Measurements from ENCODE around the gene TNFRSF1B.
A peak's percentile ranks its signal among the peaks of the same experiment; 100 is the strongest.
"Not testable (repeated sequence)": the region's sequence is repeated elsewhere in the genome, so short reads cannot be mapped to it uniquely, and the experiment has no call there.

Gene TNFRSF1B

DNA sequence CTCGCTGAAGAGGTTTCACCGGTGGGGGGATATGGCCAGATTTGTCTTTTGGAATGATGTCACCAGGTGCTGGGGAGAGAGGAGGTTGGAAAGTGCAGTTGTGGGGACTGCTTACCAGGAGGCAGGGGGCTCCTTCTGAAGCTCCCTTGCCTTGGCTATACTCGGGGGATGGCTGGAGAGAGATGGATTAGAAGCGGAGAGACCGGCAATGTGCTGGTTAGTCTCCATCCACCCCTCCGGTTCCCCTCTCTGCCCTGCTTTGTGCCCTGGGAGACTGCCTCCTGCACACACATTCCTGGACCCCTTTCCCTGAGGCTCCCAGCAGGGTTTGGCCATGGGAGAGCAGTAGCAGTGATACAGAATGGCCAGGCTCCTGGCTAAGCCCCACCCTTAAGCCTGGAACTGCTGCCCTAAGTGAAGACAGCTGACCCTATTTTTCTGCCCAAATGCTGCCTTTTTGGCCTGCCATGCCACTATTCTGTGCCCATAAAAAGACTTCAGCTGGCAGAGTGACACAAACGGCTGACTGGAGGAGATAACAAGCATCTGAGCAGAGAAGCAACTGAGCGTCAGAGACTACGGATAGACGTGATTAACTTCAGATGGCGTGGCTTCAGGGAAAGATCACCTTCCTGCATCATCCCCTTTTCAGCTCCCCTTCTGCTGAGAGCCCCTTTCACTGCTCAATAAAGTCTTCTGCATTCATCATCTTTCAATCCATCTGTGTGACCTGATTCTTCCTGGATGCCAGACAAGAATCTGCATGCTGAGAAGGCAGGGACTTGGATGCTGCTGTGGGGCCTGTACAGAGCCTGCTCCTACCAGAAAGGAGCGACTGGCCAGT, 48.5 kb downstream of the TNFRSF1B start:
- no peak overlapping the region for H3K4me3 ChIP-seq (ENCODE audit: low read depth, low read length)

DNA sequence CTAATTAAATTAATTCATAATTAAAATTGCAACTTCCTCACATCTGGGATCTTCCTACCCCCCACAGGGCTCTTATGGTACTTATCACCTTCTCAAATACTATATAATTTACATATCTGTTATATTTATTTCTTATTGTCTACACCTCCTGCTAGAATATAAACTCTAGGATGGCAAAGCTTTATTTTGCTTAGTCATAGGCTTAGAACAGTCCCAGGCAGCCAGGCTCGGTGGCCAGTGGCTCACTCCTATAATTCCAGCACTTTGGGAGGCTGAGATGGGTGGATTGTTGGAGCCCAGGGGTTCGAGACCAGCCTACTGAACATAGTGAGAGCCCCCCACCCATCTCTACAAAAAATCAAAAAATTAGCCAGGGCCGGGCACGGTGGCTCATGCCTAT, 53.0 kb downstream of the TNFRSF1B start:
- H3K4me3 ChIP-seq (ENCODE audit: low read depth, low read length) = no peak overlapping the region

GRCh38 chr1:12220890-12221289, 54.1 kb downstream of the TNFRSF1B start:
- H3K4me3 ChIP-seq (ENCODE audit: low read depth, low read length) = no peak overlapping the region

GRCh38 chr1:12222700-12223099, 55.9 kb downstream of the TNFRSF1B start:
- not testable (repeated sequence) for H3K4me3 ChIP-seq (ENCODE audit: low read depth, low read length)

- H3K4me3 ChIP-seq (ENCODE audit: low read depth, low read length) = not testable (repeated sequence)
These were observed 57.3 kb downstream of the TNFRSF1B start for GRCh38 chr1:12224092-12224491.

DNA sequence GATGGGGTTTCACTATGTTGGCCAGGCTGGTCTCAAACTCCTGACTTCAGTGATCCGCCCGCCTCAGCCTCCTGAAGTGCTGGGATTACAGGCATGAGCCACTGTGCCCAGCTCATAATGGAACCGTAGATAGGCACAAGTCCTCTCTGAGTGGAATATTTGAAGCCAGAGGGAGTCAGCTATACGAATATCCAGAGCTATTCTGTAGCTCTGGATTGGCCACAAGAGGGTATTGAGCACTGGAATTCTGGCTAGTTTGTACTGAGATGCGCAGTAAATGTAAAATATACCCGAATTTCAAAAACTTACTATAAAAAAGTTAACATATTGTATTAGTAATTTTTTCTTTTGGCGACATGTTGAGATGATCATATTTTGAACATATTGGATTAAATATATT, 62.2 kb downstream of the TNFRSF1B start:
- H3K4me3 ChIP-seq (ENCODE audit: low read depth, low read length) = no peak overlapping the region

- no peak overlapping the region for H3K4me3 ChIP-seq (ENCODE audit: low read depth, low read length)
These were observed 62.6 kb downstream of the TNFRSF1B start for GRCh38 chr1:12229386-12229834.

- peak within 1 kb of the TSS; percentile 81 for H3K4me3 ChIP-seq (ENCODE audit: low read depth, low read length)
These were observed 63.2 kb downstream of the TNFRSF1B start, which contains the start of gene VPS13D for GRCh38 chr1:12229835-12230548. VPS13D (plus strand) TSS chr1:12230030; CDS start chr1:12234267, 4,237 bp downstream.

DNA sequence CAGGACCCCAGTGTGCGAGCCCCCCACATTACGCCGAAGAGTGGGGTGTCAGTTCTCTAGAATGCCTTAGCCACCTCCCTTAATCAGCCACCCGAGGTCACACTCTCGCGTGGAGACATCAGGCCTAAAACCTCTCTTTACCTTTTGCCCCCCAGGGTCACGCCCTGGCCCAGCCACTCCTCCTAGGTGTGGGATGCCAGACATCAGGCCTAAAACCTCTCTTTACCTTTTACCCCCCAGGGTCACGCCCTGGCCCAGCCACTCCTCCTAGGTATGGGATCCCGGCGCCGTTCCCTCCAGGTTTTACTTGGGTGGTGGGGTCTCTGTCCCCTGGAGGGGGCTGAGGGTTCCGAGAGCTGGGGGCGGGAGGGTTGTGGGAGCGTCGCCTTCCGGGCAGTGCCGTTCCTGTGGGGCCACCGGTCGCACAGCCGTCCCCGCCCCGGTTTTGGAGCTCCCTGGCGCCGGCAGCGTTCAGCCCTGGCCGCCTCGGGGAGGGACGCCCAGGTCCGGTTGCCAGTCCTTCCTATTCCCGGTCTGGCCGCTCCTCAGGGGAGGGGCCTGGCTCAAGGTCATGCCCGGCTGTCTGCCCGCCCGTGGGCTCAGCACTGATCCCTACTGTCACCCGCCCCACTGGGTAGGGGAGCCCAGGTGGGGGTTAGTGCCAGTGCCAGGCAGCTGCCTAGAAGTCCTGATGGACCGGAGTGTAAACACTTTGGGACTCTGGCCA, 63.9 kb downstream of the TNFRSF1B start:
- H3K4me3 ChIP-seq (ENCODE audit: low read depth, low read length) = peak overlapping the region; percentile 81

DNA sequence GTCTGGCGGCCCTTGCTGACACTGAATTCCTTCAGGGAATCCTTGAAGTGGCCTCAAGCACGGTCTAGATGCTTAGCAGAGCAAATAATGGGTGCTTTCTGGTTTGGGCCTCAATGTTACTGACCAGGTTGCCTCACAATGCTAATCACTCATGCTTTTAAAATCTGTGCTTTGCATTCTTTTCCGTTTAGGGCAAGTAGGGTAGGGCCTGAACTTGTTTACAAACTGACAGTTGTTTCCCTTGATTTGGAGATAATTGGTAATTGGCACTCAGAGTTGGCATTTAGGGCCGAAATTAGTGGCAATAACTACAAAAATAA, 64.4 kb downstream of the TNFRSF1B start:
- H3K4me3 ChIP-seq (ENCODE audit: low read depth, low read length) = no peak overlapping the region

DNA sequence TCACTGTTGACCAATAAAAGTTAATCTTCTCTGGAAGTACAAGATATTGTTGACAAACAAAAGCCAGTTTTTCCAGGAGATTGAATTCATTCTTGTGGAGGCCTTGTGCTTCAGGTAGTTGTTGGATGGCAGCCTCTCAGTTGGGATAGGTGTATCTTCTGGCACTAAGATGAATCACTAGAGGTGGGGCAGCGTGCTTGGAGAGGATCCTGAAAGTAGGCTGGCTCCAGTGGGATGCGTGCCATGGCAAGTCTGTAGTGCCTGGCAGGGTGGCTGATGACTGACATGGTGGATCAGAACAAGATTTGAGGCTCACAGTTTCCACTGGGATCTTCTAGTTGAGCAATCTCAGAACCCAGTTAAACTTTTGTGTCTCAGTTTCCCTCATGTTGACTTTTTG, 65.4 kb downstream of the TNFRSF1B start:
- no peak overlapping the region for H3K4me3 ChIP-seq (ENCODE audit: low read depth, low read length)

DNA sequence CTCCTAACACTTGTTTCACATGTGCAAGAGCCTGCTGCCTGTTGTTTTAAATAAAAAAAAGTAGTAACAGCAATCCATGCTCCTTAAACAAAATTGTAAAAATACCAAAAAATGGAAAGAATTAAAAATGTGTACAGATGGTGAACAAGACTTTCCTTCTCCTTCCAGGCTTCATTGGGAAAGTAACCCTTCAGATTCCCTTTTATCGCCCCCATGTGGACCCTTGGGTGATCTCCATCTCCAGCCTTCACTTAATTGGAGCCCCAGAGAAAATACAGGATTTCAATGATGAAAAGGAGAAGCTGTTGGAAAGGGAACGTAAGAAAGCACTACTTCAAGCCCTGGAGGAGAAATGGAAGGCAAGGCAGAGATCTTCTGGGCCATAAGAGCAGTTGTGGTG, 77.3 kb downstream of the TNFRSF1B start:
- no peak overlapping the region for H3K4me3 ChIP-seq (ENCODE audit: low read depth, low read length)

DNA sequence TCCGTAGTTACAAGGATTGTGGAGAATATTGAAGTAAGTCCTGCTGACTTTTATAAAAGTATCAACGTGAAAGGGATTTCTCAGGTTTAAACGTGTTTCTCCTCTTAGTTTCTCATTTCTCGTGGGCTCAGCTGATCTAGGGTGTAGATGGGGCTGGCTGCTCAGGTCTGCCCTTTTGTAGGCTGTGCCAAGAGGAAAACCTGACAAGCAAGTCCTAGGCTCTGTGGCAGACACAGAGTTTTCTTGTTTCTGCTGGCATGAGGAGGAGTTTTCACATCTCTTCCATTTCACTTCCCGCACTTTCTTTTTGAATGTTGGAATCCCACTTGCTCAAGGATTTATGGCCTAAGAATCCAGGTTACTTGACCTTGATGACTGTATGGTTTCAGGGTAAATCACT, 77.8 kb downstream of the TNFRSF1B start:
- no peak overlapping the region for H3K4me3 ChIP-seq (ENCODE audit: low read depth, low read length)

GRCh38 chr1:12245116-12245515, 78.3 kb downstream of the TNFRSF1B start:
- no peak overlapping the region for H3K4me3 ChIP-seq (ENCODE audit: low read depth, low read length)

DNA sequence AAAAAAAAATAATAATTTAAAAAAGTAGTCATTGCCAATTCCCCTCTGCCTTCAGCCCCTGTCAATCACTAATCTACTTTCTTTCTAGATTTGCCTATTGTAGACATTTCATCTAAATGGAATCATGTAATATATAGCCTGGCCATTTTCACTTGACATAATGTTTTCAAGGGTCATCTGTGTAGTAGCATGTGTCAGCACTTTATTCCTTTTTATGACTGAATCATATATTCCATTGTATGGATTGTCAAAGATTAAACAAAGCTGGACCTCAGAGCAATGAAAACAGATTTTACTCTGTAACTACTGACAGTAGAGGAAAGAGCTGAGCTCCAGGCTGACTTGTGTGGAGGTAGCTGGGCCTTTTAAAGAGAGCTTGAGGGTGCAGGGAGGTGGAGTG, 78.9 kb downstream of the TNFRSF1B start:
- H3K4me3 ChIP-seq (ENCODE audit: low read depth, low read length) = no peak overlapping the region

GRCh38 chr1:12246584-12246983, 79.8 kb downstream of the TNFRSF1B start:
- H3K4me3 ChIP-seq (ENCODE audit: low read depth, low read length) = no peak overlapping the region

- H3K4me3 ChIP-seq (ENCODE audit: low read depth, low read length) = no peak overlapping the region
These were observed 82.4 kb downstream of the TNFRSF1B start for GRCh38 chr1:12249181-12249580.

DNA sequence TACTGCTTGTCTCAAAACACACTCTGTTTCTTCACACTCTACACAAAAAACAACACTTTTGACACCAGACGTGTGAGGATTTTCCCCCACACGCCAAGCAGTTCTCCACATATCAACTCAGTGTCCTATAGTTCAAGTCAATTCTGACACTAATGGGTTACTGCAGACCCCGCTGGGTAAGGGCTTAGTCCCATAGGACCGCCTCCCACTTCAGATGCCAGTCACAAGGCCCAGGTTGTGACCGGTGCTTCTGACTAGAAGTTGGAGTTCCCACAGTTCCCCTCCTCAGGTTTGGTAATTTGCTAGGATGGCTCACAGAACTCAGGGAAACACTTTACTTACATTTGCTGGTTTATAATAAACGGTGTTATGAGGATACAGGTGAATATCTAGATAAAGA, 83.0 kb downstream of the TNFRSF1B start:
- H3K4me3 ChIP-seq (ENCODE audit: low read depth, low read length) = no peak overlapping the region

- no peak overlapping the region for H3K4me3 ChIP-seq (ENCODE audit: low read depth, low read length)
These were observed 84.7 kb downstream of the TNFRSF1B start for GRCh38 chr1:12251442-12251841.

- no peak overlapping the region for H3K4me3 ChIP-seq (ENCODE audit: low read depth, low read length)
These were observed 89.1 kb downstream of the TNFRSF1B start for GRCh38 chr1:12255913-12256312.

- H3K4me3 ChIP-seq (ENCODE audit: low read depth, low read length) = no peak overlapping the region
These were observed 91.5 kb downstream of the TNFRSF1B start for GRCh38 chr1:12258272-12258671.
